ENCODE measurements around the gene ERC2. TPM values are rescaled to one million over a fixed set of nuclear protein-coding genes. Genes with fewer than 3 reads are reported as not detected.

Gene ERC2
- total RNA-seq, 1 donor from 2014 or later, result 48.3 TPM

DNA sequence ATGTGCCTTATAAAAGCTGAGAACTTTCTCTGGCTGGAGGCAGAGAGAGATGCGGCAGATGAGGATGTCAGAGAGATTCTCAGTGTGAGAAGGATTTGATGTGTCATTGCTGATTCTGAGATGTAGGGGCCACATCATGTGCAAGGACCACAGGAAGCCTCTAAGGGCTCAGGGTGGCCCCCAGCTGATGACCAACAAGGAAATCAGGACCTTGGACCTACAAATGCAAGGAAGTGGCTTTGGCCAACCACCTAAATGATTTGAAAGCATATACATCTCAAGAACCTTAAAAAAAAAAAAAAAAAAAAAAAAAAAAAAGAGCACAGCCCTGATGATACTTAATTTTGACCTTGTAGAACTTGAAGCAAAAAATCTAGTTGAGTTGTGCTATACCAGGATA lies 282.4 kb downstream of the ERC2 start:
- Mint-ChIP-seq H3K36me3 (ENCODE audit: unreplicated experiment) (no peaks in the 10 kb centered on the region), H3K4me3 (ENCODE audit: unreplicated experiment) (no peak overlapping the region), H3K9me3 (ENCODE audit: unreplicated experiment) (no peaks in the 10 kb centered on the region), H3K4me1 (ENCODE audit: low read depth, unreplicated experiment) (peaks cover 2% of the 10 kb centered on the region), H3K27ac (ENCODE audit: unreplicated experiment) (no peak overlapping the region), H3K27me3 (ENCODE audit: unreplicated experiment) (peaks cover 1% of the 10 kb centered on the region)
- TF ChIP-seq, protein P1, sequence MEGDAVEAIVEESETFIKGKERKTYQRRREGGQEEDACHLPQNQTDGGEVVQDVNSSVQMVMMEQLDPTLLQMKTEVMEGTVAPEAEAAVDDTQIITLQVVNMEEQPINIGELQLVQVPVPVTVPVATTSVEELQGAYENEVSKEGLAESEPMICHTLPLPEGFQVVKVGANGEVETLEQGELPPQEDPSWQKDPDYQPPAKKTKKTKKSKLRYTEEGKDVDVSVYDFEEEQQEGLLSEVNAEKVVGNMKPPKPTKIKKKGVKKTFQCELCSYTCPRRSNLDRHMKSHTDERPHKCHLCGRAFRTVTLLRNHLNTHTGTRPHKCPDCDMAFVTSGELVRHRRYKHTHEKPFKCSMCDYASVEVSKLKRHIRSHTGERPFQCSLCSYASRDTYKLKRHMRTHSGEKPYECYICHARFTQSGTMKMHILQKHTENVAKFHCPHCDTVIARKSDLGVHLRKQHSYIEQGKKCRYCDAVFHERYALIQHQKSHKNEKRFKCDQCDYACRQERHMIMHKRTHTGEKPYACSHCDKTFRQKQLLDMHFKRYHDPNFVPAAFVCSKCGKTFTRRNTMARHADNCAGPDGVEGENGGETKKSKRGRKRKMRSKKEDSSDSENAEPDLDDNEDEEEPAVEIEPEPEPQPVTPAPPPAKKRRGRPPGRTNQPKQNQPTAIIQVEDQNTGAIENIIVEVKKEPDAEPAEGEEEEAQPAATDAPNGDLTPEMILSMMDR (IDR thresholded peaks at IDR 0.05; ENCODE audit: partially characterized antibody, unreplicated experiment), result no peak
- no peak for DNase-seq

DNA sequence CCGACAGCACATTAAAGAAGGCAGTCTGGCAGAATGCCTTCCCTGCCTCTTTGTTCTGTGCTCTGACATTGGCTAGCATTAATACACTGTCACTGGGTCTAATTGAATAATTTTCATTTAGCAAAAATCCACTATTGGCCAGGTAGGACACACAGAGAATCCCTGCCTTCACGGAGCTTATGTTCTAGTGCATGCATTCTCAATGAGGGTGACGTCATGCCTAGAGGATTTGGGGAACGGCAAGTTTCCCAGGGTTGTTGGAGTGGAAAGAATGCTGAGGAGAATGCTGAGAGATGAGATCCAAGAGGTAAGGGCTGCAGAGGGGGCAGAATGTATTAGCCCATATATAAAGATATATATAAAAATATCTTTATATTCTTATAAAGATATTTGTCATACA lies 284.7 kb downstream of the ERC2 start:
- Mint-ChIP-seq H3K27me3 (ENCODE audit: unreplicated experiment) (no peaks in the 10 kb centered on the region), H3K9me3 (ENCODE audit: unreplicated experiment) (no peaks in the 10 kb centered on the region), H3K4me3 (ENCODE audit: unreplicated experiment) (no peak overlapping the region), H3K36me3 (ENCODE audit: unreplicated experiment) (no peaks in the 10 kb centered on the region), H3K4me1 (ENCODE audit: low read depth, unreplicated experiment) (no peaks in the 10 kb centered on the region), H3K27ac (ENCODE audit: unreplicated experiment) (no peak overlapping the region)
- no peak for DNase-seq
- TF ChIP-seq, protein P1 (IDR thresholded peaks at IDR 0.05; ENCODE audit: partially characterized antibody, unreplicated experiment), result no peak

DNA sequence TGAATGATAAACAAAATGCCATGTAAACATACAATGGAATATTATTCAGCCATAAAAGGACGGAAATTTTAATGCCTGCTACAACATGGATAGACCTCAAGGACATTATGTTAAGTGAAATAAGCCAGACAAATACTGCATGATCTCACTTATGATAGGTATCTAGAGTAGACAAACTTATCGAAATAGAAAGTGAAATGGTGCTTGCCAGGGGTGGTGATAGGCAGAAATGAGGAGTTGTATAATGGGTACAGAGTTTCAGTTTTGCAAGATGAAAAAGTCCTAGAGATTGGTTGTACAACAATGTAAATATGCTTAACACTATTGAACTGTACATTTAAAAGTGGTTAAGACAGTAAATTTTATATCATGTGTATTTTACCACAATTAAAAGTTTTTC lies 287.8 kb downstream of the ERC2 start:
- TF ChIP-seq, protein P1 (IDR thresholded peaks at IDR 0.05; ENCODE audit: partially characterized antibody, unreplicated experiment), result no peak
- no peak overlapping the region for H3K4me3 Mint-ChIP-seq (ENCODE audit: unreplicated experiment)
- no peak for DNase-seq
- peaks cover 1% of the 10 kb centered on the region for H3K4me1 Mint-ChIP-seq (ENCODE audit: low read depth, unreplicated experiment)
- H3K9me3 Mint-ChIP-seq (ENCODE audit: unreplicated experiment), result no peaks in the 10 kb centered on the region
- no peaks in the 10 kb centered on the region for H3K36me3 Mint-ChIP-seq (ENCODE audit: unreplicated experiment)
- no peak overlapping the region for H3K27ac Mint-ChIP-seq (ENCODE audit: unreplicated experiment)
- no peaks in the 10 kb centered on the region for H3K27me3 Mint-ChIP-seq (ENCODE audit: unreplicated experiment)

DNA sequence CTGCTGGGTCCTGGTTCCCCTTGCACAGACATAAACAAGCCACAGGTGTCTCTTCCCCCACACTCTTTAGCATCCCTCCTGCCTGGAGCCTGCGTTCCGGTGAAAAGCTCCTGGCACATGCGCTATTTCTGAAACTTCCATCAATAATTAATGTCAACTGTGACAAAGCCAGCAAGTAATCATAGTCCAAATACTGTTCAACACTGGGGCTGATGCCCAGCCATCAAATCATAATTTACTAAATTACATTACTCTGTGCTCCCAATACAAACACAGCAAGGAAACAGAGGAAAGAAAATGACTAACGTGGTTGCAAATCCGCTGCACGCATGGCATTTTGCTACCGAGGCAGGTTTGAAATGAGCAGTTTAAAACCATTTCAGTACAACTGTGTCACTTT lies 294.7 kb downstream of the ERC2 start:
- H3K36me3 Mint-ChIP-seq (ENCODE audit: unreplicated experiment), result no peaks in the 10 kb centered on the region
- H3K9me3 Mint-ChIP-seq (ENCODE audit: unreplicated experiment), result no peaks in the 10 kb centered on the region
- TF ChIP-seq, protein P1 (IDR thresholded peaks at IDR 0.05; ENCODE audit: partially characterized antibody, unreplicated experiment), result no peak
- no peak overlapping the region for H3K27ac Mint-ChIP-seq (ENCODE audit: unreplicated experiment)
- no peak for DNase-seq
- no peaks in the 10 kb centered on the region for H3K27me3 Mint-ChIP-seq (ENCODE audit: unreplicated experiment)
- H3K4me3 Mint-ChIP-seq (ENCODE audit: unreplicated experiment), result no peak overlapping the region
- peaks cover 7% of the 10 kb centered on the region for H3K4me1 Mint-ChIP-seq (ENCODE audit: low read depth, unreplicated experiment)

DNA sequence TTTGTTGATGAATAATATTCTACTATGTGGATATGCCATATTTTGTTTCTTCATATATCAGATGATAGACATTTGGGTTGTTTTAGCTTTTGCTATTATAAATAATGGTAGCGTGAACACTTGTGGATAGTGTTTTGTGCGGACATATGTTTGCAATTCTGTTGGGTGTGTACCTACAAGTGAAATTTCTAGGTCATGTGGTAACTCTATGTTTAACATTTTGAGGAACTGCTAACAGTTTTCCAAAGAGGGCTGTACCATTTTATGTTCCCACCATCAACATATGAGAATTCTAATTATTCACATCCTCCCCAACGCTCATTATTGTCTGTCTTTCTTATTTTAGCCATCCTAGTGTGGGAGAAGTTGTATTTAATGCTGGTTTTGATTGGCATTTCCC lies 303.8 kb downstream of the ERC2 start:
- Mint-ChIP-seq H3K4me1 (ENCODE audit: low read depth, unreplicated experiment) (no peaks in the 10 kb centered on the region), H3K36me3 (ENCODE audit: unreplicated experiment) (peaks cover 13% of the 10 kb centered on the region), H3K9me3 (ENCODE audit: unreplicated experiment) (no peaks in the 10 kb centered on the region), H3K27me3 (ENCODE audit: unreplicated experiment) (peaks cover 1% of the 10 kb centered on the region), H3K4me3 (ENCODE audit: unreplicated experiment) (no peak overlapping the region), H3K27ac (ENCODE audit: unreplicated experiment) (no peak overlapping the region)
- no peak for DNase-seq
- TF ChIP-seq, protein P1 (IDR thresholded peaks at IDR 0.05; ENCODE audit: partially characterized antibody, unreplicated experiment), result no peak
